SU-DHL-6 (cell line): ENCODE results near the gene VWA7.

Source experiments
- H2AFZ ChIP-seq: fragments of 200-600 bp; sonication (generic); 2 replicates; pipeline ENCODE4 v1.6.1; 2014; ENCODE audit warnings: low read depth, mild to moderate bottlenecking, moderate library complexity, mixed read lengths, antibody characterized with exemption, low read length; ENCODE audit not compliant: severe bottlenecking
- H3F3A ChIP-seq: fragments of 200-600 bp; shearing (Covaris generic); 2 replicates; pipeline ENCODE4 v1.6.0; 2016; ENCODE audit warnings: antibody characterized with exemption, mild to moderate bottlenecking; ENCODE audit not compliant: insufficient read depth
- H3K27ac ChIP-seq: fragments of 200-600 bp; sonication (generic); 2 replicates; pipeline ENCODE4 v1.5.1; 2016; ENCODE audit warnings: low read depth, mild to moderate bottlenecking, low read length, moderate library complexity, mixed read lengths
- H3K27me3 ChIP-seq: fragments of 200-600 bp; sonication (generic), shearing (Covaris generic); 2 replicates; pipeline ENCODE4 v1.6.0; 2014; ENCODE audit warnings: mild to moderate bottlenecking, low read length
- H3K36me3 ChIP-seq: fragments of 200-600 bp; sonication (generic); 2 replicates; pipeline ENCODE4 v1.6.1; 2014; ENCODE audit warnings: mild to moderate bottlenecking, low read length, mixed read lengths
- H3K4me2 ChIP-seq: fragments of 300-600, 200-600 bp; shearing (Covaris generic), sonication (generic); 2 replicates; pipeline ENCODE4 v1.6.0; 2014; ENCODE audit warnings: low read length, low read depth, mild to moderate bottlenecking; ENCODE audit not compliant: poor library complexity, severe bottlenecking
- H3K4me3 ChIP-seq: fragments of 200-600 bp; sonication (generic); 2 replicates; pipeline ENCODE4 v1.5.1; 2014; ENCODE audit warnings: antibody characterized with exemption, low read length, mild to moderate bottlenecking, mixed read lengths; ENCODE audit not compliant: insufficient read depth, poor library complexity, severe bottlenecking
- H3K79me2 ChIP-seq: fragments of 200-600 bp; sonication (generic); 2 replicates; pipeline ENCODE4 v1.6.1; 2014; ENCODE audit warnings: mild to moderate bottlenecking, low read length, moderate library complexity; ENCODE audit not compliant: insufficient read depth
- H3K9ac ChIP-seq: fragments of 200-600 bp; sonication (generic); 2 replicates; pipeline ENCODE4 v1.7.0; 2014; ENCODE audit warnings: mild to moderate bottlenecking, low read length
- H3K9me2 ChIP-seq: fragments of 200-600 bp; sonication (generic); replicated peaks from 2 replicates; pipeline ENCODE4 v1.6.1; 2014; ENCODE audit warnings: low read length; ENCODE audit not compliant: insufficient read depth
- H3K9me3 ChIP-seq: fragments of 200-600 bp; sonication (generic); 2 replicates; pipeline ENCODE4 v1.6.1; 2014; ENCODE audit warnings: low read length, mixed read lengths; ENCODE audit not compliant: insufficient read depth
- H4K20me1 ChIP-seq: fragments of 200-600 bp; sonication (generic); 2 replicates; pipeline ENCODE4 v1.6.1; 2014; ENCODE audit warnings: low read depth, mild to moderate bottlenecking, antibody characterized with exemption, low read length, moderate library complexity, mixed read lengths
- CTCF ChIP-seq: fragments of 200-600 bp; sonication (generic); IDR thresholded peaks from one replicate; pipeline ENCODE4 v1.5.1; 2017; ENCODE audit warnings: antibody characterized with exemption, mild to moderate bottlenecking, low read length, moderate library complexity; ENCODE audit not compliant: insufficient read depth, poor library complexity, severe bottlenecking
- EZH2phosphoT487 ChIP-seq: fragments of 200-600 bp; sonication (generic), shearing (Covaris generic); conservative IDR thresholded peaks from 2 replicates; pipeline ENCODE4 v1.6.1; 2018; ENCODE audit warnings: mild to moderate bottlenecking, antibody characterized with exemption, low read length, moderate library complexity, mixed read lengths

Gene VWA7

GRCh38 chr6:31739639-31740396, 37.3 kb downstream of the VWA7 start, which contains the start of gene MSH5:
TSS of gene MSH5 (plus strand) at chr6:31740005. CDS start at chr6:31740467, 462 bp downstream.
- Histone ChIP-seq H3K4me2 (peak within 1 kb of the TSS; percentile 82), H3K27ac (peak within 1 kb of the TSS; percentile 95), H3F3A (peaks cover 50% of the 10 kb centered on the region), H3K27me3 (no peaks in the 10 kb centered on the region), H3K9me3 (no peaks in the 10 kb centered on the region), H2AFZ (peak within 1 kb of the TSS; percentile 8), H3K9ac (peak within 1 kb of the TSS; percentile 90), H3K4me3 (peak within 1 kb of the TSS; percentile 78), H3K9me2 (no peaks in the 10 kb centered on the region), H4K20me1 (no peaks in the 10 kb centered on the region), H3K36me3 (peaks cover 17% of the 10 kb centered on the region), H3K79me2 (peaks cover 33% of the 10 kb centered on the region)
- TF ChIP-seq CTCF = no peak
- no peak for TF ChIP-seq EZH2phosphoT487

GRCh38 chr6:31737991-31738979, 38.8 kb downstream of the VWA7 start:
- H3K9me2 ChIP-seq = no peaks in the 10 kb centered on the region
- no peak for TF ChIP-seq EZH2phosphoT487
- TF ChIP-seq CTCF = peak; percentile 68
- H4K20me1 ChIP-seq = no peaks in the 10 kb centered on the region
- peak overlapping the region; percentile 95 for H3K27ac ChIP-seq
- H3K4me3 ChIP-seq = peak overlapping the region; percentile 42
- peaks cover 47% of the 10 kb centered on the region for H3F3A ChIP-seq
- peaks cover 21% of the 10 kb centered on the region for H3K36me3 ChIP-seq
- no peaks in the 10 kb centered on the region for H3K9me3 ChIP-seq
- H3K79me2 ChIP-seq = peaks cover 42% of the 10 kb centered on the region
- H3K4me2 ChIP-seq = peak overlapping the region; percentile 64
- peak overlapping the region; percentile 90 for H3K9ac ChIP-seq
- H3K27me3 ChIP-seq = no peaks in the 10 kb centered on the region
- no peak overlapping the region for H2AFZ ChIP-seq

- Histone ChIP-seq H3K27me3 (no peaks in the 10 kb centered on the region), H3K4me2 (peak overlapping the region; percentile 64), H3K9me2 (no peaks in the 10 kb centered on the region), H3K27ac (peak overlapping the region; percentile 95), H3F3A (peaks cover 48% of the 10 kb centered on the region), H3K4me3 (peak overlapping the region; percentile 24), H3K9me3 (no peaks in the 10 kb centered on the region), H2AFZ (no peak overlapping the region), H3K79me2 (peaks cover 42% of the 10 kb centered on the region), H3K9ac (peak overlapping the region; percentile 90), H4K20me1 (no peaks in the 10 kb centered on the region), H3K36me3 (peaks cover 21% of the 10 kb centered on the region)
- TF ChIP-seq EZH2phosphoT487 = no peak
Measured at GRCh38 chr6:31737315-31737990, 39.7 kb downstream of the VWA7 start.
